Tibial nerve (tissue), 4 donors: Measurements from ENCODE around the gene THAP6.

Source experiments
- CTCF ChIP-seq, 5 experiments: fragments of 200-600 bp in 3 of 5; fragments of 450-650 bp in 2 of 5; sonication (generic) in 3 of 5; IDR thresholded peaks; one replicate each; pipeline ENCODE4 v1.5.1; 2016 to 2019; ENCODE audit warnings: antibody characterized with exemption in 5 of 5, mild to moderate bottlenecking in 3 of 5, moderate library complexity in 2 of 5
- EP300 ChIP-seq, 2 donors: sonication (generic); formaldehyde crosslinking; IDR thresholded peaks; one replicate each; pipeline ENCODE4 v1.6.1; 2017; ENCODE audit warnings: antibody characterized with exemption in 2 of 2, mild to moderate bottlenecking in 1 of 2

DNA sequence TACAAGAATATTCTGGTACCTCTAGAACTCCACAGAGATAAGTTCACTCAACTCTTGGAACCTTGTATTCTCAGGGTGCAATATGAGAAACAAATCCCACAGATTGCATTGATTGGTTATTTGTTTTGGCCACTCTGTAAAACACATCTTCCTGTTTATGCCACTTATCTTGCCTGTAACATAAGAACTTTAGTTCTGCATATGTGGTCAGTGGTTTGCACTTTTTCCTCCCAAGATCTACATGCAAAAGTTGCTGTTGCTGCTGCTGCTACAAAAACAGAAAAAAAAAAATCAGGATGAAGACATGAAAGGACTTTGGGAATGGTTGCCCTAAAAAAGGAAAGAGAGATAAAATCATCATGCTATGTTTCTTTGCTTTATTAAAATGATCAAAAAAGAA, 51.2 kb downstream of the THAP6 start:
- no peak for TF ChIP-seq CTCF (IDR thresholded peaks at IDR 0.05)
- TF ChIP-seq EP300 (IDR thresholded peaks at IDR 0.05): no peak
